Pons (tissue), 1 donor: ENCODE data around the gene FAM156B.
A peak's percentile ranks its signal among the peaks of the same experiment; 100 is the strongest.
"Not testable (repeated sequence)": the region's sequence is repeated elsewhere in the genome, so short reads cannot be mapped to it uniquely, and the experiment has no call there.

Experiments used
- DNase-seq: peaks from one replicate; pipeline ENCODE4 v3.0.0-alpha.2; 2016; ENCODE audit warnings: low spot score

Gene FAM156B

DNA sequence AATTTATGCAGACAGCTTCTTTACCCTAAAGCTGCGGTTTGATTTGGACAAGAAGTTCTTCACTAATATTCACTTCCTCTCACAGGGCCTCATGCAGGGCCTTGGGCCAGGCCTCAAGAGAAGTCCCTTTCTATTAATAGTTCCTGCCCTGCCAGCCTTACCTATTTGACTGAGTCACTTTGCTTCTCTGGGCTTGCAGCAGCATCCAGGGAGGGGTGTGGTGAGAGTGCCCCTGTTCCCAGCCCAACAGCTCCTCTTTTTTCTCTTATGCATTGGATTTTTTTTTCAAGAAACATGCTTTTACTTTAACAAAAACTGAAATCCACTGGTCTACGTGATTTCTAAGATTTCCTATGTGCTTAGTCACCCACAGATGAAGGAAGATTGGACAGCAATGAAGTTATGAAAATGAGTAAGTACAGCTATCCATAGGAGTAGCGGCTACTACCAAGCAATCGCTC lies 26.7 kb downstream of the FAM156B start:
- DNase-seq = peak; percentile 24

GRCh38 chrX:52930214-52930613 lies 33.1 kb downstream of the FAM156B start:
- not testable (repeated sequence) for DNase-seq

- DNase-seq = no peak
Observed at GRCh38 chrX:52933213-52933612, 36.1 kb downstream of the FAM156B start.

DNA sequence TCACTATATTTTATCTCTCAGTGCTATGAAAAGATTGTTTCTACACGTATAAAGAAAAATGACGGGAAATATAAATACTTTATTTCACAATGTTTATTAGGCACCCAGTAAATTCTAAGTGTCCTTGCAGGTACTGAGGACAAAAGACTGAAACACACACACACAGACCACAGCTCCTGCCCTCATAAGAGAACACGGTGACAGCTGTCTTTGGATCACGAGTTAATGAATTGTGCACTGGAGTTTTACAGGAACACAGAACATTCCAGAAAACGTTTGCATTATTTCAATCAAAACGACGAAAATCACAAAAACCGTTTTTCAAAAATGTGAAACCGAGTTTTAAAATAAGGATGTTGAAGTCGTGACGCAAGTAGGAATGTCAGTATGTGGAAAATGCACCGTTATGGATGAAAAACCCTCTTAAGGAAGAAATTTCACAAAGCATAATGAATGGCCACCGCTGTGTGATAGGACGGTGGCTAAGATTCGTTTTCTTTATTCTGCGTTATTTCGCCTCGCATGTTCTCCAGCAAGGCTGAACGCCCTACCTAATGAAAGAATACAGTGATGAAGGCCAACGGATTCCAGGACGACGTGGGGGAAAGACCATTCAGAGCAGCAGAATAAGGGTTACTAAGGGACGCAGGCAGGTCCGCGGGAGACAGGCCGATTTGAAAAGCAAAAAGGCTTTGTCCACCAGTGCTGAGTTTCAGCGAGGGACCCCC lies 37.0 kb downstream of the FAM156B start:
- DNase-seq = peak; percentile 29

- DNase-seq = peak; percentile 87
Observed at GRCh38 chrX:52934704-52935469, 37.8 kb downstream of the FAM156B start.

GRCh38 chrX:52935470-52935784 lies 38.3 kb downstream of the FAM156B start:
- DNase-seq = not testable (repeated sequence)

DNA sequence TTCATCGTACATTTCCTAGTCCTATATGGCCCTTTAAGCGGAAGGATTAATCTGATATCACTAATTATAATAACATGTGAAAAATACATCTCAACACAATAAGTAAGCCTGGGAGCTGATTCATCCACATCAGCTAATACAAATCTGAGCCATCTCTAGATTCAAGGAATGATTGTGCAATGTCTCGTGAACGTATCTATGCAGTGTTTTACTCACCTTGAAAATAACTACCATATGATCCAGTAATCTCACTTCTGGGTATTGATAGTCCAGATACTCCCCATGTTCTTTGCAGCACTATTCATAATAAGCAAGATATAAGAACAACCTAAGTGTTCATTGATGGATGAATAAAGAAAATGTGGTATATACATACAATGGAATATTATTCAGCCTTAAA lies 43.6 kb downstream of the FAM156B start:
- not testable (repeated sequence) for DNase-seq

DNA sequence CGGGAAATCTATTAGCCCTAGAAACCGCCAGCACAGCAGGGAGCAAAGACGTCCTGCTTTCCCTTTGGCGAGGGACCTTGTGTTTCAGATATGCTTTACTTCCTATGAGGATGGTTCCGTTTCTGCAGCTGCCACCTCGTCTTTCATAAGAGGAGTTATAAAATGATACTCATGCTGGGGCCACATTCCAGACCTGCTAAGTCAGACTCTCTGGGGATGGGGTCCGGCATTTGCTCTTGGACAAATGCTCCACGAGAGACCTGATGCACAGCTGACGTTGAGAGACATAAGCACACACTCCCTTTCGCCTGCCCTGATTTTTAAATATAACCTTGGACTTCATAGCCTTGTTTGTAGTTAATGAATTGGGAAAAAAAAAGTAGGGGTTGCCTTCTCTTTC lies 44.6 kb downstream of the FAM156B start:
- not testable (repeated sequence) for DNase-seq

DNA sequence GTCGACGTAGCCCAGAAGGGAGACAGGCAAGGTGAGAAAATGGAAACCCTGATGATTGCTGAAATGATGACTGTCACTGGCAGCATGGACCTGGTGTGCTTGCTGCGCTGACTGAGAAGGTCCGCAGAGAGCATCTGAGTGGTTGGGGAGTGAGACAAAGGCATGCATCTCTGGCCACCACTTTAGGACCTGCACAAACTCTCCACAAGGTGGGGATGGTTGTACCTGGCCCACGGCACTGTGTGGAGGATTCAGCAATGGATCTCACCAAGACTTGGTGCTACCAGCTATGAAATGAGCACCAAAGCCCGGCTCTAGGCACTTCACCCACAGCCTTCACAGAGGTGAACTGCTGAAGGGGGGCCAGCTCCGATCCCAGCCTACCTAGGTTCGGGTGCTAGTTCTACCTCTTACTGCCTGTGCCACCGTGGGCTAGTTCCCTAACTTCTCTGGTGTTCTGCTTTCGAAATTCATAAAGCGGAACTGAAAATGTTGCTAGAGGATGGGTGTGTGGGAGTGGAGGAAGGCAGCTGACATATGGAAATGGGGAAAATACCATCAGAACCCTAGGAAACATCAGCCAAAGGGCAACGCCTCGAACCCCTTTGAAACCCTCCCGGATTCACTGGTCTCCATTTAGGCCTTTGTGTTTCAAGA lies 48.8 kb downstream of the FAM156B start:
- not testable (repeated sequence) for DNase-seq

DNA sequence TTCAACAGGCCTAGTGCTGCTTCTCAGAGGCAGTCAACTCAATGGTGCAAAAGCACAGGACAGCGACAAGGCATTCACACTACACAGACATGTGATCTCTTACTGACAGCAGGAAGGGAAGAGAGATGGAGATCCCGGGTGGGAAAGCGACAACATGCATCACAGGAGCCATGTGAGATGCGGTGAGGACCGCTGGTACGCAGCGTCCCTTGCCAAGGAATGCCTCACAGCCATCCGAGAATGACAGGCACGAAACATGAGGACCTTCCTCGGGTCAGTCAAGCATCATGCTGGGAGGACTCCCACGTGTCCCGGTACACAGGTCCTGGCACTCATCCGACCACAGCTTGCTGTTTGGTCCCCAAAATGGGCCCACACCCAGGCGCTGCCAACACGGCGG lies 50.4 kb downstream of the FAM156B start:
- DNase-seq = not testable (repeated sequence)

DNA sequence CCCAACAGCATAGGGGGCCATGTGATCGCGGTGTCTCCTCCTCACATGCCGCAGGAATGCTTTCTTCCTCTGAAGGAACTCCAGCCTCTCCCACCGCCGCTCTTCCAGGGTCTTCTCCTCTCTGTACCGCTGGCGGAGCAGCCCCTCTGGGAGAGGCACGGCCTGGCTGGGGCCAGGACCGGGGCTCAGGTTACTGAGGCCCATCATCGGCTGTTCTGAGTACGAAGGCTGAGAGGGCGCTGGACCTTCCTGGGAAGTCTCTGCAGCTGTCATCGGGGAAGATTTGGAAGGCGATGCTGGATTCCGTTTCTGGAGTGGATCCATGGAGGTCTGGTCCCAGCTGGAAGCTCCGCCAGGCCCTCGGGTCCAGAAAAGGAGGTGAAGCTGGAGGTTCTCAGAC lies 51.1 kb downstream of the FAM156B start:
- not testable (repeated sequence) for DNase-seq

- not testable (repeated sequence) for DNase-seq
Observed at GRCh38 chrX:52949325-52949724, 52.2 kb downstream of the FAM156B start.

GRCh38 chrX:52949884-52950283 lies 52.8 kb downstream of the FAM156B start:
- DNase-seq = not testable (repeated sequence)
